ENCODE measurements around the gene RRP8. TPM values are rescaled to one million over a fixed set of nuclear protein-coding genes. Genes with fewer than 3 reads are reported as not detected.
A peak's percentile ranks its signal among the peaks of the same experiment; 100 is the strongest.

Gene RRP8
- total and polyA plus RNA-seq, 2 of the 8 experiments (the other 6 are each of a cell fraction or from before 2014, with no cell fraction given): 4.2 to 14.9 TPM

GRCh38 chr11:6565325-6565724 lies 38.1 kb downstream of the RRP8 start:
- Histone ChIP-seq H4K20me1 (replicated peaks in 1 of 2; ENCODE audit: control insufficient read depth in 1 of 2, insufficient read depth in 2 of 2, low read length in 2 of 2) (no peaks in the 10 kb centered on the region), H3K18ac (ENCODE audit: extremely low read depth, low read length) (no peak overlapping the region), H3K79me1 (ENCODE audit: low read depth, low read length) (no peaks in the 10 kb centered on the region), H2BK5ac (ENCODE audit: low read depth, low read length) (no peak overlapping the region), H3K27me3 (replicated peaks in 1 of 4; ENCODE audit: control insufficient read depth in 3 of 4, extremely low read depth in 1 of 4, insufficient read depth in 3 of 4, low read length in 3 of 4) (peaks cover 0 to 2% (median 0%) of the 10 kb centered on the region in 4 experiments; a peak in 1 of 7 replicates), H2AFZ (ENCODE audit: low read length) (no peak overlapping the region), H3K23me2 (ENCODE audit: low read depth, low read length) (no peaks in the 10 kb centered on the region), H3K14ac (ENCODE audit: insufficient read length) (no peak overlapping the region), H3K36me3 (ENCODE audit: control insufficient read depth in 2 of 4, insufficient read depth in 4 of 4, low read length in 3 of 4) (no peaks in the 10 kb centered on the region), H3K23ac (ENCODE audit: insufficient read length) (no peak overlapping the region), H3K4me1 (replicated peaks in 1 of 4; ENCODE audit: control insufficient read depth in 3 of 4, insufficient read depth in 4 of 4, low read length in 3 of 4) (peaks cover 0 to 9% (median 3%) of the 10 kb centered on the region in 4 experiments; a peak in 5 of 7 replicates), H4K5ac (ENCODE audit: insufficient read length, low read depth, low read length) (no peak overlapping the region), H2BK120ac (replicated peaks; ENCODE audit: low read depth, low read length) (no peak overlapping the region), H3K27ac (ENCODE audit: low read depth, low read length) (no peak overlapping the region), H2BK15ac (ENCODE audit: low read length) (no peak overlapping the region), H2BK12ac (ENCODE audit: low read depth, low read length) (no peak overlapping the region), H2AK5ac (ENCODE audit: low read depth, low read length) (no peak overlapping the region), H3K9ac (replicated peaks in 1 of 4; ENCODE audit: extremely low read depth in 1 of 4, low read depth in 3 of 4, low read length in 3 of 4) (no peak overlapping the region), H4K91ac (replicated peaks; ENCODE audit: insufficient read length, low read length) (no peak overlapping the region), H3K4ac (replicated peaks; ENCODE audit: insufficient read length, low read depth, low read length) (no peak overlapping the region), H2BK20ac (ENCODE audit: low read length) (no peak overlapping the region), H3K9me3 (ENCODE audit: insufficient read depth in 2 of 2, low read depth in 1 of 2, low read length in 1 of 2) (no peaks in the 10 kb centered on the region), H3K79me2 (ENCODE audit: control insufficient read depth in 1 of 2, insufficient read depth in 2 of 2, low read length in 2 of 2) (no peaks in the 10 kb centered on the region), H3K4me3 (ENCODE audit: extremely low read depth in 1 of 4, insufficient read depth in 2 of 4, low read depth in 3 of 4, low read length in 4 of 4) (no peak overlapping the region), H4K8ac (ENCODE audit: extremely low read depth, insufficient read depth, low read length) (no peak overlapping the region), H3K56ac (replicated peaks; ENCODE audit: insufficient read length, low read depth, low read length) (no peak overlapping the region), H3K4me2 (ENCODE audit: insufficient read depth in 1 of 2, low read depth in 2 of 2, low read length in 2 of 2) (no peak overlapping the region)
- no peak for DNase-seq (ENCODE audit: low read depth in 1 of 2, low spot score in 2 of 2)
- WGBS, 2 experiments (ENCODE audit: extremely low coverage in 1 of 2, insufficient coverage in 1 of 2, insufficient read length in 1 of 2, insufficient replicate concordance in 2 of 2, low coverage in 1 of 2, low lambda C conversion rate in 2 of 2, missing lambda C conversion rate in 1 of 2): 82% methylated on average over 2 of the region's 2 CpGs; no CpG with 5 or more reads in 1 of the 2 experiments
- TF ChIP-seq KDM1A (IDR thresholded peaks at IDR 0.05; ENCODE audit: borderline replicate concordance, low read length) (0 out of 2 replicates have a peak, but pooled peaks have one; percentile 13), SP4 (IDR thresholded peaks at IDR 0.05; ENCODE audit: low read length) (no peak)
- ChIA-PET POLR2A (ENCODE audit: partially characterized antibody) (no interaction called here), CTCF (ENCODE audit: partially characterized antibody) (interaction anchor here (0.9 to 1.6 kb wide), 5 partner anchors 34 to 102 kb away, joined by 3 to 7 read pairs (median 3); no protein-coding TSS in a partner anchor)
- FAIRE-seq: no peak
